Ovary (tissue), 9 donors: Measurements from ENCODE around the gene SPAG9. TPM values are rescaled to one million over a fixed set of nuclear protein-coding genes. Genes with fewer than 3 reads are reported as not detected.

Source experiments
- DNase-seq, 5 donors: peaks; one replicate each; pipeline ENCODE4 v3.0.0-alpha.2; 2019 to 2020
- H3K27ac ChIP-seq, 2 donors: fragments of 200-600 bp; one replicate each; pipeline versions ENCODE4 v1.5.1 to v1.8.0; 2019 to 2022
- H3K27me3 ChIP-seq: fragments of 200-600 bp; one replicate; pipeline ENCODE4 v1.8.0; 2022
- H3K36me3 ChIP-seq: fragments of 200-600 bp; sonication (generic); one replicate; pipeline ENCODE4 v1.5.1; 2019
- H3K4me1 ChIP-seq: one replicate; pipeline ENCODE4 v1.8.1; 2013; ENCODE audit warnings: mild to moderate bottlenecking, moderate library complexity; ENCODE audit not compliant: insufficient read depth
- H3K4me3 ChIP-seq: fragments of 200-600 bp; sonication (generic); one replicate; pipeline ENCODE4 v1.5.1; 2017
- H3K9me3 ChIP-seq, 2 donors: fragments of 200-600 bp in 1 of 2; sonication (generic) in 1 of 2; one replicate each; pipeline versions ENCODE4 v1.5.1 to v1.8.1; 2013 to 2019; ENCODE audit warnings: mild to moderate bottlenecking in 1 of 2, moderate library complexity in 1 of 2
- EP300 ChIP-seq: sonication (generic); formaldehyde crosslinking; IDR thresholded peaks from one replicate; pipeline ENCODE4 v1.6.1; 2017; ENCODE audit warnings: antibody characterized with exemption
- POLR2A ChIP-seq: fragments of 450-650 bp; IDR thresholded peaks from one replicate; pipeline ENCODE4 v1.6.1; 2017; ENCODE audit warnings: antibody characterized with exemption, mild to moderate bottlenecking, moderate library complexity
- whole genome bisulfite sequencing, 3 donors: extraction: QIAGEN DNeasy Blood & Tissue Kit in 1 of 3; methylation state at CpG; one replicate each; pipeline versions ENCODE4 v1.1.5 to v1.1.7; 2013 to 2017; 5-methylcytosine and 5-hydroxymethylcytosine counted together
- intact Hi-C, 4 donors: fragments of 100-400 bp; cut with DNase I; formaldehyde crosslinking; loops; one replicate each; pipeline versions ENCODE4 v1.11.0 to v1.15.1; 2022 to 2023
- polyA plus RNA-seq, 2 donors: library from polyadenylated mRNA; stranded (reverse); fragments of 200-250 nt in 1 of 2; fragments of 350-450 nt in 1 of 2; fragmentation: Illumina TruSeq in 1 of 2; extraction: RNeasy Lipid Tissue Mini Kit (QIAGEN cat#74804) in 1 of 2; gene quantifications; one replicate each; pipeline ENCODE4 v1.2.3, GENCODE V29; 2013 to 2014
- total RNA-seq, 7 donors: library from RNA; depleted of rRNA in 2 of 7; stranded (reverse); fragments of >200 nt in 2 of 7; fragmentation: NEBNext Ultra II Directional in 3 of 7; extraction: Animal tissue kit (Norgen Biotek cat#: 25700) in 3 of 7; gene quantifications; one replicate each; pipeline versions ENCODE4 v1.1.0 to v1.2.4, GENCODE V29; 2016 to 2023
- TF ChIP-seq, protein P1 (sequence below), 3 donors: fragments of 450-650 bp in 2 of 3; fragments of 200-600 bp in 1 of 3; IDR thresholded peaks; one replicate each; pipeline versions ENCODE4 v1.5.1 to v1.8.0; 2016 to 2022; ENCODE audit warnings: antibody characterized with exemption in 3 of 3, mild to moderate bottlenecking in 1 of 3
- donor health status: DM: no; HTN: no; CAD: no; lungs with moderate emphysema.
- donor health status: DM: no; HTN: no; CAD: no.
- donor health status: Bipolar disorder and iron deficiency.
- donor health status: DM: yes; HTN: yes; CAD: no.
- donor health status: DM: no; HTN: no; CAD: no.
- donor health status: DM: yes; HTN: yes; CAD: no.

Gene SPAG9
- total and polyA plus RNA-seq, 9 donors = 28.8 to 103 (median 79.4) TPM

DNA sequence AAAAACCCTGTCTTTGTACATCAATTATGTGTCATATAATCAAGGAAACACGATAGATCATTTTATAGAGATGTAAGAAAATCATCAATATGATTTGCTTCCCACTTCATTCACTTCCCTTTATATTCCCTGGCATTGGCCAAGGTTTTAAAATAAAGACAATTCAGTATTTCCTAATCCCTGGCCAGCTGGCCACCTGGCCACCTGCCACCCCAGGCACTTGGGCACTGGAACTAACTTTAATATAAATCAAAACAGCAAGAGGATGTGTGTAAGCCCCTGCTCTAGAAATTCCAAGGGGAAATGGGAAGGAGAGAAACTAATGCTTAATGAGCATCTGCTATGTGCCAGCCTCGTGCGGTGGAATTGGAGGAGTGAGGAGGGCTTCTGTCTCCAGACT is 195.9 kb downstream of the SPAG9 start:
- TF ChIP-seq EP300 (no peak), POLR2A (no peak)
- TF ChIP-seq, protein P1, sequence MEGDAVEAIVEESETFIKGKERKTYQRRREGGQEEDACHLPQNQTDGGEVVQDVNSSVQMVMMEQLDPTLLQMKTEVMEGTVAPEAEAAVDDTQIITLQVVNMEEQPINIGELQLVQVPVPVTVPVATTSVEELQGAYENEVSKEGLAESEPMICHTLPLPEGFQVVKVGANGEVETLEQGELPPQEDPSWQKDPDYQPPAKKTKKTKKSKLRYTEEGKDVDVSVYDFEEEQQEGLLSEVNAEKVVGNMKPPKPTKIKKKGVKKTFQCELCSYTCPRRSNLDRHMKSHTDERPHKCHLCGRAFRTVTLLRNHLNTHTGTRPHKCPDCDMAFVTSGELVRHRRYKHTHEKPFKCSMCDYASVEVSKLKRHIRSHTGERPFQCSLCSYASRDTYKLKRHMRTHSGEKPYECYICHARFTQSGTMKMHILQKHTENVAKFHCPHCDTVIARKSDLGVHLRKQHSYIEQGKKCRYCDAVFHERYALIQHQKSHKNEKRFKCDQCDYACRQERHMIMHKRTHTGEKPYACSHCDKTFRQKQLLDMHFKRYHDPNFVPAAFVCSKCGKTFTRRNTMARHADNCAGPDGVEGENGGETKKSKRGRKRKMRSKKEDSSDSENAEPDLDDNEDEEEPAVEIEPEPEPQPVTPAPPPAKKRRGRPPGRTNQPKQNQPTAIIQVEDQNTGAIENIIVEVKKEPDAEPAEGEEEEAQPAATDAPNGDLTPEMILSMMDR (IDR thresholded peaks at IDR 0.05) = no peak
- Histone ChIP-seq H3K9me3 (no peaks in the 10 kb centered on the region), H3K36me3 (no peaks in the 10 kb centered on the region), H3K4me3 (no peak overlapping the region), H3K4me1 (peaks cover 2% of the 10 kb centered on the region), H3K27ac (no peak overlapping the region), H3K27me3 (no peaks in the 10 kb centered on the region)
- DNase-seq = no peak
- intact Hi-C loops = no loop called here
- WGBS, 3 donors = 70 to 81% (median 78%) methylated on average over 3 of the region's 3 CpGs

DNA sequence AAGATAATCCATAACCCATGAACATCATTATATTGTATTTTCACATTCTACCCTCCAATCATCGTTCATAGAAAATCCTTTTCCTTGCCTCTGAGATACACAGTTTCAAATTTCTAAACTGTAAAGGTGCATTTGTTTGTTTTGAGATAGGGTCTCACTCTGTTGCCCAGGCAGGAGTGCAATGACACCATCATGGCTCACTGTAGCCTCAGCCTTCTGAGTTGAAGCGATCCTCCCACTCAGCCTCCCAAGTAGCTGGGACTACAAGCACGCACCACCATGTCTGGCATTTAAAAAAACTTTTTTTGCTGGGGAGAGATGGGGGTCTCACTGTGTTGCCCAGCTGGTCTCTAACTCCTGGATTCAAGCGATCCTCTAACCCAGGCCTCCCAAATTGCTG is 196.4 kb downstream of the SPAG9 start:
- no peak for DNase-seq
- Histone ChIP-seq H3K27me3 (no peaks in the 10 kb centered on the region), H3K4me1 (peaks cover 7% of the 10 kb centered on the region), H3K9me3 (no peaks in the 10 kb centered on the region), H3K27ac (no peak overlapping the region), H3K36me3 (no peaks in the 10 kb centered on the region), H3K4me3 (no peak overlapping the region)
- TF ChIP-seq EP300 (no peak), POLR2A (no peak)
- TF ChIP-seq, protein P1 (IDR thresholded peaks at IDR 0.05) = no peak
- intact Hi-C loops = no loop called here
- 94 to 97% (median 96%) methylated on average over 4 of the region's 4 CpGs for WGBS, 3 donors

DNA sequence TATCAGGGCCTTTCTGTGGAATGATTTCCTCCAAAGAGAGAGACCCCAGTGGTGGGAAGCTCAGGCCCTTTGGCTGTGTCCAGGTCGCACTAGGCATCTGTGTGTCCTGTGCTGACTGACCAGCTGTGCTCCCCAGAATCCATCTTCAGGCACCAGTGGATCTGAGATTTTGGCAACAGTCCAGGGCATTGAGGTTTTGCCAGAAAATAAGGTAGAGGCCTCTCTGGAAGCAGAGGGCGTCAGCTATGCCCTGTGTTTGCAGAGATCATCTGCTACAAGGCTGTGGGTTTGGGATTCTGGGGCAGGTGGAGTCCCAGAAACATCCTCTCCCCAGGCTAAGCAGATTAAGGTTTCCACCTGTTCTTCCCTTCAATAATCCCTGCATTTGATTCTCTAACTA is 197.1 kb downstream of the SPAG9 start:
- Histone ChIP-seq H3K4me1 (peaks cover 7% of the 10 kb centered on the region), H3K36me3 (no peaks in the 10 kb centered on the region), H3K27me3 (no peaks in the 10 kb centered on the region), H3K9me3 (no peaks in the 10 kb centered on the region), H3K4me3 (no peak overlapping the region), H3K27ac (no peak overlapping the region)
- intact Hi-C loops = no loop called here
- no peak for DNase-seq
- WGBS, 3 donors = 77 to 93% (median 83%) methylated on average over 2 of the region's 2 CpGs
- TF ChIP-seq POLR2A (no peak), EP300 (no peak)
- TF ChIP-seq, protein P1 (IDR thresholded peaks at IDR 0.05) = no peak

DNA sequence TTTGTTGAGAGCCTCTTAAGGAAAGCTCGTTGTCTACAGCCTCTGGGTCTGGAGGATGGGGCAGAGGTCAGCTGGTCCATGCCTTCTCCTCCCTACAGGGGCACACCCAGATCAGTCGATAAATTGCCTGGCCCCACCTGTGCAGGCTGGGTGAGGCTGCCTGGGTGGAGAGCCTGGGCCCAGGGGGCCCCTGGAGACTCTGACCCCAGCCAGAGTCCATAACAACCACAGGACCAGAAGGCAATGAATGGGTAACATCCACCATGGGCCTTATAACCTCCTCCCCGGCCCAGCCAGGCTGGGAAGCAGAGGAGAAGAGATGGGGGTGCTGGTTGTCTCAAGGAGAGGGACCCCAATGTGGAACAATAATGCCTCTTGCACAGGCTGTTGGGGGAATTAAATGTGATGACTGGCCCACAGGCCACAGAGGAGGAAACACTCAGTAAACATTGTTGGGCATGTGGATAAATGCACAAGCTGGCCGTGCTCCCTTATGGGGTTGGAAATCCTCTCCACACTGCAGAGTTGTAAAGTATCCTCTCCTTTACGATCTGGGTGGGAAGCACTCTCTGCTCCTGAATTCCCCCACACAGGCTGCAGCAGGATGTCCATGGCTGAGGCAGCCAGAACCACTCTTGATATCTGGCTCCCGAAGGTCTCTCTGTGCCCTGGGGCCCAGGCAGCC is 197.8 kb downstream of the SPAG9 start:
- TF ChIP-seq EP300 (no peak), POLR2A (no peak)
- TF ChIP-seq, protein P1 (IDR thresholded peaks at IDR 0.05) = no peak
- no peaks in the 10 kb centered on the region for H3K27me3 ChIP-seq
- no peaks in the 10 kb centered on the region for H3K9me3 ChIP-seq
- no peak for DNase-seq
- 74 to 82% (median 78%) methylated on average over 6 of the region's 6 CpGs for WGBS, 3 donors
- H3K36me3 ChIP-seq = no peaks in the 10 kb centered on the region
- peaks cover 11% of the 10 kb centered on the region for H3K4me1 ChIP-seq
- intact Hi-C loops = no loop called here
- no peak overlapping the region for H3K27ac ChIP-seq
- H3K4me3 ChIP-seq = no peak overlapping the region
